ENCODE data around the gene CETP. TPM values are rescaled to one million over a fixed set of nuclear protein-coding genes. Genes with fewer than 3 reads are reported as not detected.
A peak's percentile ranks its signal among the peaks of the same experiment; 100 is the strongest.

The CETP gene
- total RNA-seq, result not detected
- long read RNA-seq, result 0 reads

GRCh38 chr16:56961851-56962281 is at the start of gene CETP:
TSS of gene CETP (plus strand) at chr16:56961950. CDS start at chr16:56961980, 30 bp downstream.
- intact Hi-C loops (cut with DNase I), result loop anchor here (5.0 kb wide), 1 partner anchor 85 kb away; no protein-coding TSS in a partner anchor
- DNase-seq (ENCODE audit: low spot score), result no peak

DNA sequence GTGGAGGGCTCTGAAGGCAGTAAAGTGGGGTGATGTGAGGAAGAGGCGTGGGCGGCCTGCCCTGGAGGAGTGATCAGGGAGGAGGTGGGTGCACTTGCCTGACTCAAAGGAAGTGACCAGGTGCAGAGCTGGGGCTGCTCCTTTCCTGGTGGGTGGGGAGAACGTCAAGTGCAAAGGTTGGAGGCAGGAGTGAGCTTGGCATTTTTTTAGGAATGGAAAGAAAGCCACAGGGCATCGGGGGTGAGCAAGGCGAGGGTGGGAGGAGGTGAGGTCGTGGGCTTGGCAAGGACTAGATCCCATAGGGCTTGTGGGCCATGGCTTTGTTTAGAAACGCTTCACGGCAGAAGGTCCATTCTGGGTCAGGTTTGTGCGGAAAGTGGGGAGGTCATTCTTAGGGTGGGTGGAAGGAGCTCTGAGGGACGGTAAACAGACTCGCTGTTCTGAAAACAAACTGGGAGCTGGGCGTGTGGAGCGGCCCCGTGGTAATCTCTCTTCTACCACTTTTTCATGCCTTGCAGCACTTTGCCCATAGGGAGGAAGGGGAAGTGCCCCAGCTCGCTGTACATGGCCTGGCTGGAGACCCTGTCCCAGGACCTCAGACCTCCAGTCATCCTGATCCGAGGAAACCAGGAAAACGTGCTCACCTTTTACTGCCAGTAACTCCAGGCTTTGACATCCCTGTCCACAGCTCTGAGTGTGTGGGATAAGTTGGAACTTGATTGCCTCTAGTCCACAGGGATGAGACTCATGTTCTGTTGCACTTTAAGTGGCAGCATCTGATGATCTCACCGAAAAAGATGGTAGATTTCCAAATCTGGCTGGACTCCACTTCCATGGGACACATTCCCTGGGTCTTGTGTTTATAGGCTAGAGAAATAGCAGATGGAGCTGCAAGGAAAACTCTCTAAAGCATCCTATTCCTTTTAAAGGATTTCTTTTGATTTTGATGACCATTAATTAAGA is 48.7 kb upstream of the CETP start:
- no peak for DNase-seq (ENCODE audit: low spot score)
- intact Hi-C loops (cut with DNase I), result no loop called here

GRCh38 chr16:56914896-56915295 is 46.9 kb upstream of the CETP start:
- intact Hi-C loops (cut with DNase I), result loop anchor here (5.0 kb wide), 1 partner anchor 48 kb away; the partner anchor contains the start of gene SLC12A3
- no peak for DNase-seq (ENCODE audit: low spot score)

GRCh38 chr16:56915336-56916119 is 46.2 kb upstream of the CETP start:
- no peak for DNase-seq (ENCODE audit: low spot score)
- intact Hi-C loops (cut with DNase I), result loop anchor here (5.0 kb wide), 1 partner anchor 48 kb away; the partner anchor contains the start of gene SLC12A3

GRCh38 chr16:56916571-56917403 is 45.0 kb upstream of the CETP start:
- intact Hi-C loops (cut with DNase I), result loop anchor here (5.0 kb wide), 1 partner anchor 49 kb away; the partner anchor contains the start of gene SLC12A3
- DNase-seq (ENCODE audit: low spot score), result no peak

GRCh38 chr16:56918467-56919012 is 43.2 kb upstream of the CETP start:
- no peak for DNase-seq (ENCODE audit: low spot score)
- intact Hi-C loops (cut with DNase I), result loop anchor here (5.0 kb wide), 1 partner anchor 51 kb away; the partner anchor contains the start of gene SLC12A3

- intact Hi-C loops (cut with DNase I), result loop anchor here (5.0 kb wide), 1 partner anchor 52 kb away; the partner anchor contains the start of gene SLC12A3
These were observed 42.5 kb upstream of the CETP start for GRCh38 chr16:56919099-56919800.

GRCh38 chr16:56921571-56921970 is 40.2 kb upstream of the CETP start:
- intact Hi-C loops (cut with DNase I), result no loop called here
- no peak for DNase-seq (ENCODE audit: low spot score)

More at GRCh38 chr16:56919099-56919800, 42.5 kb upstream of the CETP start:
- DNase-seq (ENCODE audit: low spot score), result no peak

- intact Hi-C loops (cut with DNase I), result no loop called here
- DNase-seq (ENCODE audit: low spot score), result no peak
These were observed 38.2 kb upstream of the CETP start for GRCh38 chr16:56923481-56924091.

- DNase-seq (ENCODE audit: low spot score), result no peak
- intact Hi-C loops (cut with DNase I), result no loop called here
These were observed 34.3 kb upstream of the CETP start for GRCh38 chr16:56927471-56927870.

DNA sequence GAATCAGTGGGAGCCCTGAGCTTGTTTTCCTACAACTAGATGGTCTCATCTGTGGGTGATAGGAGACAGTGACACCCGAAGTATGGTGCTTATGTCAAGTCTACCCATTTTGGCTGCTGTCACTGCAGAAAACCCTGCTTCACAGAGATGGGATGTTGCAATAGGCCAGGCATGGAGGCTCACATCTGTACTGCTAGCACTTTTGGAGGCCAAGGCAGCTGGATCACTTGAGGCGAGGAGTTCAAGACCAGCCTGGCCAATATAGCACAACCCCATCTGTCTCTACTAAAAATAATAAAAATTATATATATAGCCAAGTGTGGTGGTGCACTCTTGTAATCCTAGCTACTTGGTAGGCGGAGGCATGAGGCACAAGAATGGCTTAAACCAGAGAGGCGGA is 32.1 kb upstream of the CETP start:
- DNase-seq (ENCODE audit: low spot score), result no peak
- intact Hi-C loops (cut with DNase I), result loop anchor here (5.0 kb wide), 1 partner anchor 58 kb away; the partner anchor contains the start of gene NLRC5

- DNase-seq (ENCODE audit: low spot score), result no peak
- intact Hi-C loops (cut with DNase I), result loop anchor here (5.0 kb wide), 1 partner anchor 57 kb away; the partner anchor contains the start of gene NLRC5
These were observed 31.1 kb upstream of the CETP start for GRCh38 chr16:56930486-56931270.

DNA sequence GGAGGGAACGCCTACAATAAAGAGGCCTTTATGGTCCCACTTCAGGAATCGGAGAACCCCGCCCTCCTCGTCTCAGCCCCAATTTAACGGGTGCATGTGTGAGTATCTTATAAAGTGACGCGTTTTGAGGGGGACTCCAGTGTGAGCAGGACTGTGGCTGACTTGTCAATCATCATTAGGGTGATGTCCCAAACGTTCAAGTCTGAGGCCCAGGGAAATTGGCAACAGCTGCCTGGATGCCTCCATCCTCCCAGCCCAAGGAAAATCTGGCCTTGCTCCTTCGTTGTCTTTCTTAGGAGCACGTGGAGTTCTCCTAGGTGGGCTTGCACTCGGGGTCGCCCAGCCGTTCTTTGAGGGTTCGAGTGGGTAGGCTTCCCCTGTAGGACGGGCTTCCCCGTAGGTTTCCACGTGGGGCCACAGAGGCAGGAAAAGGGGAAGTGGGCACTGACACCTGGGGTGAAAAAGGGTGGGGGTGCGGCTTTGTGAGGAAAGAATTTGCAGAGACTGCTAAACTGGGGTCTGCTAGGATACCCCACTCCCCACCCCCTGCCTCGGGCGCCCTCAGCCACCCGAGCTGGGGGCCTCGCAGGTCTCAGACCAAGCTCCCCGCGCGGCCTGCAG is 30.4 kb upstream of the CETP start:
- intact Hi-C loops (cut with DNase I), result loop anchor here (5.0 kb wide), 1 partner anchor 56 kb away; the partner anchor contains the start of gene NLRC5
- peak; percentile 78 for DNase-seq (ENCODE audit: low spot score)

DNA sequence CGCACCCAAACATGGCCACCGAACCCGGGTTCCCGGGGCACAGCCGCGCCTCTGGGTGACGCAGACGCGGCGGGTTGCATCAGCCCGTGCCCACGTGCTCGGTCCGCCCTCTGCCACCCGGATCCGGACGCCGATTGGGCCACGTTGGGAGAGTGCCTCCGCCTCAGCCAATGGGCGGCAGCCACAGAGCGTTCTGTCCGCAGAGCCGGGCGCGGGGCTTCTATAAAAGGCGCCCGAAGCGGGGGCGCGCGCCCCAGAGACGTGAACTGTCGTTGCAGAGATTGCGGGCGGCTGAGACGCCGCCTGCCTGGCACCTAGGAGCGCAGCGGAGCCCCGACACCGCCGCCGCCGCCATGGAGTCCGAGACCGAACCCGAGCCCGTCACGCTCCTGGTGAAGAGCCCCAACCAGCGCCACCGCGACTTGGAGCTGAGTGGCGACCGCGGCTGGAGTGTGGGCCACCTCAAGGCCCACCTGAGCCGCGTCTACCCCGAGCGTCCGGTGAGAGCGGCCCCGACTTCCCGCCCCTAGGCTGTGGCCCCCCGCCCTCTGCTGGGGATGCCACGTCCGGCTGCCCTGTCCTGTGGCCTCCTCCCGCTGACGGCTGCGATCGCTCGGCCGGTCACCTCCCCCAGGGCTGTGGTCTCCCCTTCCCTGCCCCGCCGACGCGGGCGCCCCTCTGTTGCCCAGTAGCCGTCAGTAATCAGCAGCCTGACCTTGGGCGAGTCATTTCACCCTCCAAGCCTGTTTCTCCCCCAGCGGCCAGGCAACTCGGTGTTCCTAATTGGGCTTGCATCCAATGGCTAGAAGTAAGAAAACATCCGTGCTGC is 29.6 kb upstream of the CETP start, which contains the start of gene HERPUD1:
TSS of gene HERPUD1 (plus strand) at position 251 of the 829 bp plus-strand sequence. CDS start at position 354, 103 bp downstream.
- DNase-seq (ENCODE audit: low spot score), result peak; percentile 99

More for the DNA sequence above, 29.6 kb upstream of the CETP start, which contains the start of gene HERPUD1:
- intact Hi-C loops (cut with DNase I), result loop anchor here (5.0 kb wide), 1 partner anchor 55 kb away; the partner anchor contains the start of gene NLRC5

Measured in cardiac septum (tissue), 1 donor.